Measurements from ENCODE around the gene HBS1L. TPM values are rescaled to one million over a fixed set of nuclear protein-coding genes. Genes with fewer than 3 reads are reported as not detected.

The HBS1L gene
- total RNA-seq (2013; cell fraction: nucleolus; rRNA removed), result 177 and 182 TPM in 2 replicates
- total RNA-seq (2014; rRNA removed) (67.9 and 90.2 TPM in 2 replicates), total RNA-seq (2014; rRNA removed; fragmentation: Illumina TruSeq; extraction: Trizol) (85.9 and 93.6 TPM in 2 replicates), total RNA-seq (2021) (68.1 and 79.1 TPM in 2 replicates), polyA plus RNA-seq (2011; rRNA removed) (106 and 146 TPM in 2 replicates), polyA plus RNA-seq (2014; fragmentation: Illumina TruSeq; extraction: Trizol) (74.0 and 96.1 TPM in 2 replicates), polyA plus RNA-seq (2014; fragmentation: Nextera tagmentation; extraction: Ambion mirVana) (10 to 100 TPM; 58.7 to 83.6 TPM), polyA plus RNA-seq (2014; rRNA removed) (53.4 and 71.1 TPM in 2 replicates), polyA plus RNA-seq (2016; fragmentation: Nextera tagmentation; extraction: Ambion mirVana) (100 to 1,000 TPM; 132 to 142 TPM), polyA minus RNA-seq (2011; rRNA and poly(A)+ RNA removed) (92.4 and 120 TPM in 2 replicates), Bru-seq, nascent RNA (percentile 91 among the genes with signal in this experiment), BruChase-seq, experiment 1, labeled RNA remaining after a 6-hour chase (percentile 85 among the genes with signal in this experiment), BruChase-seq, experiment 2, labeled RNA remaining after a 2-hour chase (percentile 87 among the genes with signal in this experiment)
- polyA plus RNA-seq (2011; ENCODE audit: low read depth), result 74.4 TPM
- 36.2 and 41.1 TPM in 2 replicates for polyA plus RNA-seq (2011; cell fraction: cytosol; rRNA removed)
- polyA plus RNA-seq (2011; cell fraction: nucleus; rRNA removed), result 53.7 and 60.6 TPM in 2 replicates
- 51.2 and 61.3 TPM in 2 replicates for polyA plus RNA-seq (2012)
- polyA minus RNA-seq (2011; cell fraction: cytosol; rRNA and poly(A)+ RNA removed), result 40.5 and 42.4 TPM in 2 replicates
- 58.0 and 75.3 TPM in 2 replicates for polyA minus RNA-seq (2011; cell fraction: nucleus; rRNA and poly(A)+ RNA removed)
- long read RNA-seq, experiment 1, full-length matches to known transcripts, result 74 of 91 reads
- long read RNA-seq, experiment 1, partial matches to known transcripts, result 5 of 91 reads
- long read RNA-seq, experiment 1, other reads (novel, unspliced or antisense), result 12 of 91 reads
- long read RNA-seq, experiment 2, full-length matches to known transcripts, result 588 of 724 reads
- long read RNA-seq, experiment 2, partial matches to known transcripts, result 52 of 724 reads
- long read RNA-seq, experiment 2, other reads (novel, unspliced or antisense), result 84 of 724 reads

DNA sequence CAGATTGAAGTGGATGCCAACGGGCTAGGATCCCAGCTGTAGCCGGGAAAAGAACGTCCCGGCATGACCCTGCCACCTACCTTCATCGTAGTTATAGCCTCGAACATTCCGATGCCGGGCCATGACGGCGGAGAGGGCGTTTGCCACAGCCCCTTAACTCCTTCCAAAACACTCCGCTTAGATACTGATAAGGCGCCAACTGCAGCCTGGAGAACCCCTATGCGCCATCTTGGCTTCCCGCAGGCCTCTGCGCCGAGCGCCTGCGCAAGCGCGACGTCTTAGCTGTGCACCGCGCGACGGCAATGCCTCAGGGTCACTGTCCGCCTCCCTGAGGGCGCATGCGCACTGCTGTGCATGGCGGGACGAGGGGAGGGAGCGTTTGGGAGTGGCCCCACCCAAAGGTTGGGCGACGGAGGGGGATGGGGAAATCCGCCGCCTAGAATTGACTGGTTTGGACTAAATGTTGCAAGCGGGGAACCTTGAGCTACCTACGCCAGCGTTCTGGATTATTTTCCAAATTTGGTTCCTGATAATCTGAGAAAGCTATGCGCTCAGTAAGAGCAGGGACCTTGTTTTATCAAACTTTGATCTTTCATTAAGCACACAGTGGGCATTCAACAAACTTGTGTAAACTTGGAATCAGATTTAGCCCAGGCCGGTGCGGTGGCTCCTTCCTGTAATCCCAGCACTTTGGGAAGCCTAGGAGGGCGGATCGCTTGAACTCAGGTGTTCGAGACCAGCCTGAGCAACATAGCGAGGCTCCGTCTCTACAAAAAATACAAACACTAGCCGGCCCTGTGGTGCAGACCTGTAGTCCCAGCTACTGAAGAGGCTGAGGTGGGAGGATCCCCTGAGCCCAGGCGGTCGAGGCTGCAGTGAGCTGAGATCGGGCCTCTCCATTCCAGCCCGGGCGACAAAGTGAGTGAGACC, at the start of gene HBS1L:
Gene HBS1L (minus strand): TSS at position 254 of the 930 bp plus-strand sequence. CDS start 131 bp downstream, at position 123.
- H4K20me1 ChIP-seq (ENCODE audit: control insufficient read depth, insufficient read depth), result no peaks in the 10 kb centered on the region
- ChIA-PET SMC1A (ENCODE audit: uncharacterized antibody, unreplicated experiment) (interaction anchor here (0.6 to 4.9 kb wide), 28 partner anchors 9 to 370 kb away, joined by 3 to 56 read pairs (median 5); no protein-coding TSS in a partner anchor), RAD21 (ENCODE audit: unreplicated experiment) (interaction anchor here (0.6 to 4.9 kb wide), 27 partner anchors 8 to 931 kb away, joined by 3 to 63 read pairs (median 5); partner anchors contain the start of gene MYB), POLR2A (interaction anchor here (0.6 to 5.6 kb wide), 22 partner anchors 8 to 681 kb away, joined by 3 to 25 read pairs (median 4); no protein-coding TSS in a partner anchor), CTCF (interaction anchor here (0.6 to 3.7 kb wide), 20 partner anchors 8 to 129 kb away, joined by 3 to 36 read pairs (median 5); no protein-coding TSS in a partner anchor)
- H3K79me2 ChIP-seq (ENCODE audit: control insufficient read depth, insufficient read depth, low read length), result peaks cover 48% of the 10 kb centered on the region
- peak within 1 kb of the TSS; percentile 99 for H3K9ac ChIP-seq (ENCODE audit: control insufficient read depth, insufficient read depth, low read length)
- no peaks in the 10 kb centered on the region for H3K27me3 ChIP-seq (replicated peaks in 1 of 2; ENCODE audit: control insufficient read depth in 2 of 2, insufficient read depth in 2 of 2, low read length in 1 of 2)
- H3K36me3 ChIP-seq (ENCODE audit: control insufficient read depth in 2 of 2, insufficient read depth in 2 of 2, low read length in 1 of 2), result peaks cover 0 to 6% of the 10 kb centered on the region in 2 experiments; a peak in 1 of 4 replicates
- TSS peak; percentile 93 for BruUV-seq (replicated peaks)
- intact Hi-C loops (cut with micrococcal nuclease; ENCODE audit: unreplicated experiment) (loop anchor here (2.0 to 5.0 kb wide), 3 partner anchors 34 to 127 kb away; partner anchors contain the start of gene MYB), in situ Hi-C loops (cut with MboI) (no loop called here)
- peak within 1 kb of the TSS; percentile 89 for H3K4me3 ChIP-seq
- FAIRE-seq (peak; percentile 96), ATAC-seq (peak; percentile 98), DNase-seq (ENCODE audit: low read depth, low spot score) (peak; percentile 98)
- H3K4me2 ChIP-seq (ENCODE audit: control insufficient read depth, insufficient read depth), result peak within 1 kb of the TSS; percentile 87
- 1% methylated on average over 53 of the region's 53 CpGs for WGBS (ENCODE audit: insufficient coverage, insufficient replicate concordance, low lambda C conversion rate, missing lambda C conversion rate)
- H3K27ac ChIP-seq (ENCODE audit: control insufficient read depth, insufficient read depth), result peak within 1 kb of the TSS; percentile 94
- peak within 1 kb of the TSS; percentile 94 for H2AFZ ChIP-seq (ENCODE audit: control insufficient read depth, low read depth, low read length)
- no peaks in the 10 kb centered on the region for H3K9me3 ChIP-seq (replicated peaks; ENCODE audit: control insufficient read depth, insufficient read depth, low read length)
- no peaks in the 10 kb centered on the region for H3K4me1 ChIP-seq (ENCODE audit: control insufficient read depth, insufficient read depth, low read length)
- TF ChIP-seq KDM1A (IDR thresholded peaks at IDR 0.05; ENCODE audit: borderline replicate concordance) (no peak), RELA (IDR thresholded peaks at IDR 0.05; ENCODE audit: borderline replicate concordance, partially characterized antibody) (peak; percentile 57), RAD51 (IDR thresholded peaks at IDR 0.05) (no peak), SRF (IDR thresholded peaks at IDR 0.05; ENCODE audit: low read depth in 2 of 2, low read length in 2 of 2) (no peak; a peak in 1 of 4 replicates), SP1 (IDR thresholded peaks at IDR 0.05; ENCODE audit: low read depth, low read length) (peak; percentile 39), BRCA1 (IDR thresholded peaks at IDR 0.05; ENCODE audit: low read depth, low read length) (no peak), TCF3 (IDR thresholded peaks at IDR 0.05; ENCODE audit: borderline replicate concordance, insufficient read depth, low read depth, low read length) (no peak)
- TF ChIP-seq, protein P1, sequence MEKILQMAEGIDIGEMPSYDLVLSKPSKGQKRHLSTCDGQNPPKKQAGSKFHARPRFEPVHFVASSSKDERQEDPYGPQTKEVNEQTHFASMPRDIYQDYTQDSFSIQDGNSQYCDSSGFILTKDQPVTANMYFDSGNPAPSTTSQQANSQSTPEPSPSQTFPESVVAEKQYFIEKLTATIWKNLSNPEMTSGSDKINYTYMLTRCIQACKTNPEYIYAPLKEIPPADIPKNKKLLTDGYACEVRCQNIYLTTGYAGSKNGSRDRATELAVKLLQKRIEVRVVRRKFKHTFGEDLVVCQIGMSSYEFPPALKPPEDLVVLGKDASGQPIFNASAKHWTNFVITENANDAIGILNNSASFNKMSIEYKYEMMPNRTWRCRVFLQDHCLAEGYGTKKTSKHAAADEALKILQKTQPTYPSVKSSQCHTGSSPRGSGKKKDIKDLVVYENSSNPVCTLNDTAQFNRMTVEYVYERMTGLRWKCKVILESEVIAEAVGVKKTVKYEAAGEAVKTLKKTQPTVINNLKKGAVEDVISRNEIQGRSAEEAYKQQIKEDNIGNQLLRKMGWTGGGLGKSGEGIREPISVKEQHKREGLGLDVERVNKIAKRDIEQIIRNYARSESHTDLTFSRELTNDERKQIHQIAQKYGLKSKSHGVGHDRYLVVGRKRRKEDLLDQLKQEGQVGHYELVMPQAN (conservative IDR thresholded peaks at IDR 0.05), result peak; percentile 67
- TF ChIP-seq, protein P2, sequence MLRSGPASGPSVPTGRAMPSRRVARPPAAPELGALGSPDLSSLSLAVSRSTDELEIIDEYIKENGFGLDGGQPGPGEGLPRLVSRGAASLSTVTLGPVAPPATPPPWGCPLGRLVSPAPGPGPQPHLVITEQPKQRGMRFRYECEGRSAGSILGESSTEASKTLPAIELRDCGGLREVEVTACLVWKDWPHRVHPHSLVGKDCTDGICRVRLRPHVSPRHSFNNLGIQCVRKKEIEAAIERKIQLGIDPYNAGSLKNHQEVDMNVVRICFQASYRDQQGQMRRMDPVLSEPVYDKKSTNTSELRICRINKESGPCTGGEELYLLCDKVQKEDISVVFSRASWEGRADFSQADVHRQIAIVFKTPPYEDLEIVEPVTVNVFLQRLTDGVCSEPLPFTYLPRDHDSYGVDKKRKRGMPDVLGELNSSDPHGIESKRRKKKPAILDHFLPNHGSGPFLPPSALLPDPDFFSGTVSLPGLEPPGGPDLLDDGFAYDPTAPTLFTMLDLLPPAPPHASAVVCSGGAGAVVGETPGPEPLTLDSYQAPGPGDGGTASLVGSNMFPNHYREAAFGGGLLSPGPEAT (IDR thresholded peaks at IDR 0.05; ENCODE audit: low read depth), result peak; percentile 94
- TF ChIP-seq, protein P3, sequence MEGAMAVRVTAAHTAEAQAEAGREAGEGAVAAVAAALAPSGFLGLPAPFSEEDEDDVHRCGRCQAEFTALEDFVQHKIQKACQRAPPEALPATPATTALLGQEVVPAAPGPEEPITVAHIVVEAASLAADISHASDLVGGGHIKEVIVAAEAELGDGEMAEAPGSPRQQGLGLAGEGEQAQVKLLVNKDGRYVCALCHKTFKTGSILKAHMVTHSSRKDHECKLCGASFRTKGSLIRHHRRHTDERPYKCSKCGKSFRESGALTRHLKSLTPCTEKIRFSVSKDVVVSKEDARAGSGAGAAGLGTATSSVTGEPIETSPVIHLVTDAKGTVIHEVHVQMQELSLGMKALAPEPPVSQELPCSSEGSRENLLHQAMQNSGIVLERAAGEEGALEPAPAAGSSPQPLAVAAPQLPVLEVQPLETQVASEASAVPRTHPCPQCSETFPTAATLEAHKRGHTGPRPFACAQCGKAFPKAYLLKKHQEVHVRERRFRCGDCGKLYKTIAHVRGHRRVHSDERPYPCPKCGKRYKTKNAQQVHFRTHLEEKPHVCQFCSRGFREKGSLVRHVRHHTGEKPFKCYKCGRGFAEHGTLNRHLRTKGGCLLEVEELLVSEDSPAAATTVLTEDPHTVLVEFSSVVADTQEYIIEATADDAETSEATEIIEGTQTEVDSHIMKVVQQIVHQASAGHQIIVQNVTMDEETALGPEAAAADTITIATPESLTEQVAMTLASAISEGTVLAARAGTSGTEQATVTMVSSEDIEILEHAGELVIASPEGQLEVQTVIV (IDR thresholded peaks at IDR 0.05; ENCODE audit: borderline replicate concordance, partially characterized antibody), result no peak

All from GM12878 (cell line).